ENCODE results near the gene DEFB118. TPM values are rescaled to one million over a fixed set of nuclear protein-coding genes. Genes with fewer than 3 reads are reported as not detected.
"Not testable (repeated sequence)": the region's sequence is repeated elsewhere in the genome, so short reads cannot be mapped to it uniquely, and the experiment has no call there.

DEFB118 gene
- total and polyA plus RNA-seq, 7 donors = not detected

DNA sequence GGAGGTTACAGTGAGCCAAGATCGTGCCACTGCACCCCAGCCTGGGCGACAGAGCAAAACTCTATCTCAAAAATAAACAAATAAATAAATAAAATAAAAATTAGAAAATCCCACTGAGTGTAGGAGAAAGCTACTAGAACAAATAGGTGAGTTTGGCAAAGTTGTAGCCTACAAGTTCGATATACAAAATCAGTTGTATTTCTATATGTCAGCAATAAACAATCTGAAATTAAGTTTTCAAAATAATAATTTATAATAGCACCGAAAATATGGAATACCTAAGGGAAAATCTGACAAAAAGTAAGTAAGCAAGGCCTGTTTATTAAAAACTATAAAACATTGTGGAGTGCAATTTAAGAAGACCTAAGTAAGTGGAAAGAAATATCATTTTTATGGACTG lies 5.1 kb upstream of the DEFB118 start:
- Histone ChIP-seq H3K4me1 (no peaks in the 10 kb centered on the region), H3K4me3 (no peak overlapping the region), H3K9me3 (peaks cover 0 to 6% (median 0%) of the 10 kb centered on the region in 4 donors), H3K36me3 (no peaks in the 10 kb centered on the region), H3K27ac (no peak overlapping the region), H3K27me3 (no peaks in the 10 kb centered on the region)
- intact Hi-C loops (cut with DNase I) = no loop called here
- no peak for DNase-seq
- TF ChIP-seq POLR2AphosphoS5 (IDR thresholded peaks at IDR 0.05) (no peak), CTCF (IDR thresholded peaks at IDR 0.05) (no peak), EP300 (IDR thresholded peaks at IDR 0.05) (no peak), POLR2A (IDR thresholded peaks at IDR 0.05) (no peak)
- 77 to 80% methylated on average over 4 of the region's 4 CpGs for WGBS, 2 donors

- 84 to 85% methylated on average over 5 of the region's 5 CpGs for WGBS, 2 donors
- H3K27me3 ChIP-seq; DNase-seq; H3K4me3 ChIP-seq; H3K27ac ChIP-seq; intact Hi-C loops (cut with DNase I); H3K36me3 ChIP-seq; H3K9me3 ChIP-seq; H3K4me1 ChIP-seq: not testable (repeated sequence)
Measured at GRCh38 chr20:31364272-31364671, 4.1 kb upstream of the DEFB118 start.

- no peaks in the 10 kb centered on the region for H3K4me1 ChIP-seq
- no peak for DNase-seq
- H3K27ac ChIP-seq = no peak overlapping the region
- no peaks in the 10 kb centered on the region for H3K36me3 ChIP-seq
- H3K4me3 ChIP-seq = no peak overlapping the region
- 79% methylated on average over 2 of the region's 2 CpGs for WGBS, 2 donors
- H3K9me3 ChIP-seq = no peaks in the 10 kb centered on the region
- H3K27me3 ChIP-seq = no peaks in the 10 kb centered on the region
- intact Hi-C loops (cut with DNase I) = no loop called here
- TF ChIP-seq CTCF (IDR thresholded peaks at IDR 0.05) (no peak), POLR2A (IDR thresholded peaks at IDR 0.05) (no peak), EP300 (IDR thresholded peaks at IDR 0.05) (no peak)
Measured at GRCh38 chr20:31374346-31374745, 5.9 kb downstream of the DEFB118 start.

GRCh38 chr20:31390490-31390889 lies 22.1 kb downstream of the DEFB118 start, which contains the start of gene DEFB119:
TSS of gene DEFB119 (minus strand) at chr20:31390590. CDS start at chr20:31390483, 107 bp downstream.
- DNase-seq = no peak
- Histone ChIP-seq H3K4me1 (no peaks in the 10 kb centered on the region), H3K36me3 (no peaks in the 10 kb centered on the region), H3K9me3 (no peaks in the 10 kb centered on the region), H3K27ac (no peak within 1 kb of the TSS), H3K27me3 (no peaks in the 10 kb centered on the region), H3K4me3 (no peak within 1 kb of the TSS)
- WGBS, 2 donors = 33 to 47% methylated on average over 1 of the region's 1 CpG
- intact Hi-C loops (cut with DNase I) = no loop called here
- no peak for TF ChIP-seq POLR2A (IDR thresholded peaks at IDR 0.05)
- TF ChIP-seq EP300 (IDR thresholded peaks at IDR 0.05) = no peak
- no peak for TF ChIP-seq POLR2AphosphoS5 (IDR thresholded peaks at IDR 0.05)
- no peak for TF ChIP-seq CTCF (IDR thresholded peaks at IDR 0.05)

DNA sequence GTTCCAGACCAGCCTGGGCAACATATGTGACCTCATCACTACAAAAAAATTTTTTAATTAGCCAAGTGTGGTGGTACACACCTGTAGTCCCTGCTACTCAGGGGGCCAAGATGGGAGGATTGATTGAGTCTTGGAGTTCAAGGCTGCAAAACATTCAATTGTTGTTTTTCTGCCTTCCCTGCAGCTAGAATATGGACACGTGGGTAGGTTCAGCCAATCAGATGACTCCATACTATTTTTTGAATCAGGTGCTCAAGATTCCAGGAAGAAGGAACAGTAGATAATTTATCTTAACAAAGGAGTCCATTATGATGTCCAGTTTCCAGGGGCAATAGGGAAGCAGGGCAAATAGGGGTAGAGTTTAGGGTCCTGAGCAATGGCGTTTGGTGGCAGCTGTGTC lies 24.4 kb downstream of the DEFB118 start:
- no peak overlapping the region for H3K4me3 ChIP-seq
- intact Hi-C loops (cut with DNase I) = no loop called here
- H3K27me3 ChIP-seq = no peaks in the 10 kb centered on the region
- H3K36me3 ChIP-seq = no peaks in the 10 kb centered on the region
- H3K4me1 ChIP-seq = no peaks in the 10 kb centered on the region
- WGBS, 2 donors = 72 to 80% methylated on average over 2 of the region's 2 CpGs
- no peak for DNase-seq
- H3K9me3 ChIP-seq = no peaks in the 10 kb centered on the region
- no peak overlapping the region for H3K27ac ChIP-seq
- TF ChIP-seq POLR2AphosphoS5 (IDR thresholded peaks at IDR 0.05) (no peak), CTCF (IDR thresholded peaks at IDR 0.05) (no peak), POLR2A (IDR thresholded peaks at IDR 0.05) (no peak)
